Colon (tissue), 2 donors: Measurements from ENCODE around the gene PARD6A.

Experiments
- FAIRE-seq: peaks from 2 replicates; lab custom pipeline; 2012; peaks lifted over from hg19 to GRCh38; lab: Jason Lieb, UNC
- donor health status: control.
- donor health status: control.

Gene PARD6A

GRCh38 chr16:67660564-67661028 lies at the start of gene PARD6A:
TSS of gene PARD6A (plus strand) at chr16:67660960. CDS start at chr16:67661039, 79 bp downstream.
- FAIRE-seq, result no peak

DNA sequence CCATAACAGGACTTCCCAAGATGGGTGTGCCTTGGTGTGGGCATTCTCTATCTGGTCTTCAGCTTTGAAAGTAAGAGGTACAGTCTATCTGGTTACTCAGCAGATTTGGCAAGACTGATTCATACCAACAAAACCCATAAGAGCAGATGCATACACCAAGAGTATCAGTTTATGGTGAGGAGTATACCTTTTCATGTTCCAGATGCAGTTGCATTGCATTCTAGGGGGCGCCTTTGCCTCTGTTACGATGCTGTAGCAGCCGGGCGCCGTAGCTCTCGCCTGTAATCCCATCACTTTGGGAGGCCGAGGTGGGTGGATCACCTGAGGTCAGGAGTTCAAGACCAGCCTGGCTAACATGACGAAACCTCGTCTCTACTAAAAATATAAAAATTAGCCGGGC lies 47.0 kb upstream of the PARD6A start:
- no peak for FAIRE-seq

GRCh38 chr16:67628216-67628615 lies 32.5 kb upstream of the PARD6A start:
- no peak for FAIRE-seq

GRCh38 chr16:67632415-67633172 lies 28.2 kb upstream of the PARD6A start:
- no peak for FAIRE-seq

DNA sequence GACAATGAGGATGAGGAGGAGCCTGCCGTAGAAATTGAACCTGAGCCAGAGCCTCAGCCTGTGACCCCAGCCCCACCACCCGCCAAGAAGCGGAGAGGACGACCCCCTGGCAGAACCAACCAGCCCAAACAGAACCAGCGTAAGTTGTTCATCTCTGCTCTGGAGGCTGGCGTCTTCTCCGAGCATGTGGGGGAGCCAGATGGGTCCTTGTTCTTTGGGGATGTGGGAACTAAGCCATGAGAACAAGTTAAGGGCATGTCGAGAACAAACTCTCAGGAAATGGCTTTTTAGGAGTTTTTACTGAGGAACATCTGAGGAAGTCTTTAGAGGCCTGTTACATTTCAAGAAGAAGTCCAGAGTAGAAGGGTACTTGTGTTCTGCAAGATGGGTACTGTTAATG lies 24.0 kb upstream of the PARD6A start:
- FAIRE-seq, result no peak

DNA sequence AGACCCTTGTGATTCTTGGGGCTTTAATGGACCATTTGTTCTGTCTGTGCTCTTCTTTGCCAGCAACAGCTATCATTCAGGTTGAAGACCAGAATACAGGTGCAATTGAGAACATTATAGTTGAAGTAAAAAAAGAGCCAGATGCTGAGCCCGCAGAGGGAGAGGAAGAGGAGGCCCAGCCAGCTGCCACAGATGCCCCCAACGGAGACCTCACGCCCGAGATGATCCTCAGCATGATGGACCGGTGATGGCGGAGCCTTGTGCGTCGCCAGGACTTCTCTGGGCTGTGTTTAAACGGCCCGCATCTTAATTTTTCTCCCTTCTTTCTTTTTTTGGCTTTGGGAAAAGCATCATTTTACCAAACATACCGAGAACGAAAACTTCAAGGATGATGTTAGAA lies 23.1 kb upstream of the PARD6A start:
- no peak for FAIRE-seq

- no peak for FAIRE-seq
Observed at GRCh38 chr16:67641779-67642708, 18.7 kb upstream of the PARD6A start.

DNA sequence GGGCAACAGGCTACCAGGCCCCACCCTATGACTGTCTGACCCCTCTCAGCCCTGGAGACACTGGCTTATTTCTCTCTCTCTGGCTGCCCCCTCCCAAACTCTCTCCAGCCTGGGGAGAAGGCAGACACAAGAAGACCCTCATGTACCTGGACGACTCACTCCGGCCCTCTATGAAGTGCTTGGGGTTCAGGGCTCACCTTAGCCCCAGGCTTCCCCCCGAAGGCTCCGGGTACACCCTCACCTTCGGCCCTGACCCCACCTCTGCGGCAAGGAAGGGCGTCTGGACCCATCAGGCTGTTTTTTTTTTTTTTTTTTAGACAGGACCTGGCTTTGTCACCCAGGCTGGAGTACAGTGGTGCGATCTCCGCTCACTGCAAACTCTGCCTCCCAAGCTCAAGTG lies 16.7 kb upstream of the PARD6A start:
- FAIRE-seq, result no peak

DNA sequence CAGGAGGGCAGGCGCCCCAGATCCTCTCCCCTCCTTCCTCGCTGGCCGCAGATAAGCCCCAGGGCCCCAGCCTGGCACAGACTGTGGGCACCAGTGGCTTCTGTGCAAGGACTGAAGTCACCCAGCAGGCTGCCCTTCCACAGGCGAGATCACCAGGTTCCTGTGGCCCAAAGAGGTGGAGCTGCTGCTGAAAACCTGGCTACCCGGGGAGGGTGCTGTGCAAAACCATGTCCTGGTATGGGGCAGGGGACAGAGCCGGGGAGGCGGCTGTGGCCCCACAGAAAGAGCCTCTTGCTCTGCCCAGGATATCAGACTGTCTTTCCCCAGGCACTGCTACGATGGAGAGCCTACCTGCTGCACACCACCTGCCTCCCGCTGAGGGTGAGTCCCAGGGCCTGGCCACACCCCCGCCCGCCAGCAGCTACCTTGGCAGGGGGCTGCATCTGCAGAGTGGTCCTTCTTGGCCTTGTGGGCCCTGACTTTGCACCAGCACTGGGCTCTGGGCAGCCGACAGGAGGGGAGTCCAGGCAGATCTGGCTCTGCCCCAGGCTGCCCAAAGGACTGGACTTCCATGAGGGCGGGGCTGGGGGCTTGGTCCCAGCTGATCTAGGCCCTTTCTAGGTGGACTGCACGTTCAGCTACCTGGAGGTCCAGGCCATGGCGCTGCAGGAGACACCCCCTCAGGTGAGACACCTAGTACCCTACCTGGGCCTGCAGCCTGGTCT lies 15.2 kb upstream of the PARD6A start:
- no peak for FAIRE-seq

DNA sequence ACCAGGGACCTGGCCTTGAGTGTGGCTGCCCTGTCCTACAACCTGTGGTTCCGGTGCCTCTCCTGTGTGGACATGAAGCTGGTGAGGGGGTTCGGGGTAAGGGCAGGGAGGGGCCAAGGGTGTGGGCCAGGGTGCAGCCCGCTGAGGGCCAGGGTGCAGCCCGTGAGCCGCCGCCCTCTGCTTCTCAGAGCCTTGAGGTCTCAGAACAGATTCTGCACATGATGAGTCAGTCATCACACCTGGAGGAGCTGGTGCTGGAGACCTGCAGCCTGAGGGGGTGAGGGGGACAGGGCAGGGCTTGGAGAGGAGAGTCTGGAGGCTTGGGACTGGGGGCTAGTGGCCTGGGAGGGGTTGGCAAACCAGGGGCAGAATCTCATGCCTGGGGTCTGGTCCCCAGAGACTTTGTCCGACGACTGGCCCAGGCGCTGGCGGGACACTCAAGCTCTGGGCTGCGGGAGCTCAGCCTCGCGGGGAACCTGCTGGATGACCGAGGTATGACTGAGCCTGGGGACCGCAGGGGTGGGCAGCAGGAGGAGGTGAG lies 13.6 kb upstream of the PARD6A start:
- FAIRE-seq, result no peak

GRCh38 chr16:67647681-67648080 lies 13.1 kb upstream of the PARD6A start:
- no peak for FAIRE-seq

DNA sequence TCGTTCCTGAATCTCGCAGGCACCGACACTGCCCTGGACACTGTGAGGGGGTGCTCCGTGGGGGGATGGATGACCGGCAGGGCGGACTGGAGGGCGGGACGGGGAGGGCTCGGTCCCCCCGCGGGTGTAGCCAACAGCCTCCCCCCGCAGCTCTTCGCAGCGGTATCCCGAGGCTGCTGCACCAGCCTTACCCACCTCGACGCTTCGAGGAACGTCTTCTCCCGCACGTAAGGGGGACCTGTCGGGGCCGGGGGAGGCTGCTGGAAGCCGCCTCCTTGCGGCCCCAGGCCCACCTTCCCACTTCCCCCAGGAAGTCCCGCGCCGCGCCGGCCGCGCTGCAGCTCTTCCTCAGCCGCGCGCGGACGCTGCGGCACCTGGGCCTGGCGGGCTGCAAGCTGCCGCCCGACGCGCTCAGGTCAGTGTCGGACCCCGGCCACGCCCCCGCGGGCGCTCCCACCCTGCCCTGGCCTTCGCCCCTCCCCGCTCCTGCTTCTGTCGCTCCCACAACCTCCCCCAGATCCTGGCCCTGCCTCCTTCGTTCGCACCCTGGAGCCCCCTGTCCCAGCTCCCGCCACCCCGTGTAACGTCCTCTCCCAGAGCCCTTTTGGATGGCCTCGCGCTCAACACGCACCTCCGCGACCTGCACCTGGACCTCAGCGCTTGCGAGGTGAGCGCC lies 12.5 kb upstream of the PARD6A start:
- FAIRE-seq, result no peak

GRCh38 chr16:67648764-67649407 lies 11.9 kb upstream of the PARD6A start:
- FAIRE-seq, result no peak

DNA sequence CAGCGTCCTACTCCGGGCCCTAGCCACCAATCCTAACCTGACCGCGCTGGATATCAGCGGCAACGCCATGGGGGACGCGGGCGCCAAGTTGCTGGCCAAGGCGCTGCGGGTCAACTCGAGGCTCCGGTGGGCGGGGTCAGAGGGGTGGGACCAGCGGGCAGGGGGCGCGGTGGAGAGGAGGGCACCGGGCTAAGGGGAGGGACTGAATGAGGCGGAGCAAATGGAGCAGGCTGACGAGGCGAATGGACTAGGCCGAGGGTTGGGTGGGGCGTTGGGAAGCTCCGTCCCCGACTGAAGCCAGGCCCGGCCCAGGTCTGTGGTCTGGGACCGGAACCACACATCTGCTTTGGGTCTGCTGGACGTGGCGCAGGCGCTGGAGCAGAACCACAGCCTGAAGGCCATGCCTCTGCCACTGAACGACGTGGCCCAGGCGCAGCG lies 11.2 kb upstream of the PARD6A start:
- no peak for FAIRE-seq

- no peak for FAIRE-seq
Observed at GRCh38 chr16:67650023-67650422, 10.7 kb upstream of the PARD6A start.

DNA sequence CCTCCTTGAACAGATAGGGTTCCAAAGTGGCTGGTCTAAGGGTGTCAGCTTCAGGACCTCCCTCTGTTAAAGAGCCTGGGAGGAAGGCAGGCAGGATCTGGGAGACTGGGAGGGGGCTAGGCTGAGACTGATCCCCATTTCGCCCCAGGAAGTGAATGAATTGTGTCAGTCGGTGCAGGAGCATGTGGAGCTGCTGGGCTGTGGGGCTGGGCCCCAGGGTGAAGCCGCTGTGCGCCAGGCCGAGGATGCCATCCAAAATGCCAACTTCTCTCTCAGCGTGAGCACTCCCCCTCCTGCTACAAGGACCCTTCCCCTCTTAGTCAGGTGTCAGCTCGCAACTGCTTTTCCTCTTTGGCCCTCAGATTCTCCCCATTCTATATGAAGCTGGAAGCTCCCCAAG lies 9.7 kb upstream of the PARD6A start:
- no peak for FAIRE-seq

- no peak for FAIRE-seq
Observed at GRCh38 chr16:67651847-67652246, 8.9 kb upstream of the PARD6A start.

GRCh38 chr16:67652578-67653127 lies 8.1 kb upstream of the PARD6A start:
- FAIRE-seq, result no peak

GRCh38 chr16:67653128-67653788 lies 7.5 kb upstream of the PARD6A start:
- FAIRE-seq, result no peak

- no peak for FAIRE-seq
Observed at GRCh38 chr16:67653789-67654402, 6.9 kb upstream of the PARD6A start.
